AG09309 (cell line): ENCODE data around the gene ROR2.
"Not testable (repeated sequence)": the region's sequence is repeated elsewhere in the genome, so short reads cannot be mapped to it uniquely, and the experiment has no call there.

Experiments
- DNase-seq: peaks from one replicate; pipeline ENCODE4 v3.0.0-alpha.2; 2010; ENCODE audit warnings: low read depth
- H3K4me3 ChIP-seq: 2 replicates; pipeline ENCODE4 v1.5.1; 2011; ENCODE audit warnings: mild to moderate bottlenecking, low read depth, low read length, moderate library complexity; ENCODE audit not compliant: control insufficient read depth
- TF ChIP-seq, protein P1 (sequence below): IDR thresholded peaks from 2 replicates; pipeline ENCODE4 v1.5.1; 2011; ENCODE audit warnings: mild to moderate bottlenecking, low read depth, low read length, inconsistent platforms; ENCODE audit not compliant: insufficient read depth, control insufficient read depth; ENCODE audit errors: missing control alignments

Gene ROR2

DNA sequence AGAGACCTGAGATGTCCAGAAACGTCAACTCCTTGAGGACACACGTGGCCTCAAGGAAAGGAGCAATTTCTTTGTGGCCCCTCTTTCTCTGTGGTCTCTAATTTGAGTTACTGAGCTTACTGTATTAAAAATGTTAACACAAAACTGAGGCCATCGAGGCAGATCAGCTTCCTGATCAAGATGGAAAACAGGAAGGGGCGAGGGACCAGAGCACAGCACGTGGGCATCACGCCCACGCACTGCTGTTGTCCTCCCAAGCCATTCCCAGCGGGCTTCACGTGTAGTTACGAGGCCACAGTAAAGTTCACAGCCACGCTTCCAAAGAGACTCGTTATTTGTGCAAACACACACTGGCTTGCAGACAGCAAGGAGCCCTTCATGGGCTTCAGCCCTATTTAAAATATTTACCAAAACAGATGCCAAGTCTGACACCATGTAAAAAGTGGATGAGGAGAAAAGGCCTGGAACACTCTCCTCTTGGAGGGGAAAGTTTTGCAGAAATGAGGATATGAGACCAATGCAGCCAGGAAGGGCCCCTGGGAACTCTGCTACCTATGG is 149.5 kb downstream of the ROR2 start:
- DNase-seq: no peak
- TF ChIP-seq, protein P1, sequence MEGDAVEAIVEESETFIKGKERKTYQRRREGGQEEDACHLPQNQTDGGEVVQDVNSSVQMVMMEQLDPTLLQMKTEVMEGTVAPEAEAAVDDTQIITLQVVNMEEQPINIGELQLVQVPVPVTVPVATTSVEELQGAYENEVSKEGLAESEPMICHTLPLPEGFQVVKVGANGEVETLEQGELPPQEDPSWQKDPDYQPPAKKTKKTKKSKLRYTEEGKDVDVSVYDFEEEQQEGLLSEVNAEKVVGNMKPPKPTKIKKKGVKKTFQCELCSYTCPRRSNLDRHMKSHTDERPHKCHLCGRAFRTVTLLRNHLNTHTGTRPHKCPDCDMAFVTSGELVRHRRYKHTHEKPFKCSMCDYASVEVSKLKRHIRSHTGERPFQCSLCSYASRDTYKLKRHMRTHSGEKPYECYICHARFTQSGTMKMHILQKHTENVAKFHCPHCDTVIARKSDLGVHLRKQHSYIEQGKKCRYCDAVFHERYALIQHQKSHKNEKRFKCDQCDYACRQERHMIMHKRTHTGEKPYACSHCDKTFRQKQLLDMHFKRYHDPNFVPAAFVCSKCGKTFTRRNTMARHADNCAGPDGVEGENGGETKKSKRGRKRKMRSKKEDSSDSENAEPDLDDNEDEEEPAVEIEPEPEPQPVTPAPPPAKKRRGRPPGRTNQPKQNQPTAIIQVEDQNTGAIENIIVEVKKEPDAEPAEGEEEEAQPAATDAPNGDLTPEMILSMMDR: no peak
- no peak overlapping the region for H3K4me3 ChIP-seq

DNA sequence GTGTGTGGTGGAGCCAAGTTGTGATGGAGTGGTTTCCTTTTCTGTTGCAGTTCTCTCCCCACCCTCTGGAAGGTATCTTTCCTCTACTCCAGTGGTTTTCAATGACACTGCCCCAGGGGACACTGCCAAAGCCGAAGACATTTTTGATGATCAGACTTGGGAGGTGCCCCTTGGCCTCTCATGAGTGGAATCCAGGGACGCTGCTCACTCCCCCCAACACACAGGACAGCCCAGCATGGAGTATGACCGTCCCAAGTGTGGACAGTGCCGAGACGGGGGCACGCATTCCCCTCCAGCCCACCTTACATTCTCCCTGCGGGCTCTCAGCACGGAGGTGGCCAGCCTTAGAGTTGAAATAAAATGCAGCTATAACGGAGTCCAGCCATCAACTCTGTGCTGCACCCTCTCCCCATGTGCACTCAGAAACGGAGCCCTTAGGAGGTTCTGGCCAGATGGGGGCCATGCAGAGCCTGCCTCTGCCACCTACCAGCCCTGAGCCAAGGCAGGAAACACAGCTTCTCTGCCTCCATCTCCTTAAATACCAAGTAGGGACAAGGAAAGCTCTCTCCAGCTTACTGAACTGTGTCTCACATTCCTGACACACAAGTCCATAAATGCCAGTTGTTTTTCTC is 150.8 kb downstream of the ROR2 start:
- DNase-seq: no peak
- no peak overlapping the region for H3K4me3 ChIP-seq

DNA sequence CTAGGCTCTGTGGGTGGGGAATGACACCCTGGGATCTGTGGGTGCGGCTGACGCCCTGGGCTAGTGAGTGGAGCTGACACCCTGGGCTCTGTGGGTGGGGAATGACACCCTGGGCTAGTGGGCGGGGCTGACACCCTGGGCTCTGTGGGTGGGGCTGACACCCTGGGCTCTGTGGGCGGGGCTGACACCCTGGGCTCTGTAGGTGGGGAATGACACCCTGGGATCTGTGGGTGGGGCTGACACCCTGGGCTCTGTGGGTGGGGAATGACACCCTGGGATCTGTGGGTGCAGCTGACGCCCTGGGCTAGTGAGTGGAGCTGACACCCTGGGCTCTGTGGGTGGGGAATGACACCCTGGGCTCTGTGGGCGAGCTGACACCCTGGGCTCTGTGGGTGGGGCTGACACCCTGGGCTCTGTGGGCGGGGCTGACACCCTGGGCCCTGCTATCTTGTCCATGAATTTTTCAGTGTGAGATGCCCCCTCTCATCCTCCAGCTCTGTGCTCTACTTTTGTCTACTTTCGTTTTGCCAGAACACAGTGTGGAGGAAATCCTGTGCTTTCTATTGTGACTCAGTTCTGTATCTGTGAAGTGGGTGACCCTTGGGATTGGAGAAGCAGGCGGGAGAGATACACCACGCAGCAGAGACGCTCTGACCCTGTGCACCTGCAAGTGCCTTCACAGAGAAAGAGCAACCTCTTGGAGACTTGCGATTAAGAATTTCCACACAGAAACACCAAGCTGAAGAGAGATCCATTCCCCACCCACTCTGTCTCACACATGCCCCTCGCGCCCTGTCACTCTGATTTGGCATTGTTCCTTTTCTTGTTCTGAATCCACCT is 151.5 kb downstream of the ROR2 start:
- H3K4me3 ChIP-seq, DNase-seq: not testable (repeated sequence)

More for the DNA sequence above, 150.8 kb downstream of the ROR2 start:
- TF ChIP-seq, protein P1: no peak

DNA sequence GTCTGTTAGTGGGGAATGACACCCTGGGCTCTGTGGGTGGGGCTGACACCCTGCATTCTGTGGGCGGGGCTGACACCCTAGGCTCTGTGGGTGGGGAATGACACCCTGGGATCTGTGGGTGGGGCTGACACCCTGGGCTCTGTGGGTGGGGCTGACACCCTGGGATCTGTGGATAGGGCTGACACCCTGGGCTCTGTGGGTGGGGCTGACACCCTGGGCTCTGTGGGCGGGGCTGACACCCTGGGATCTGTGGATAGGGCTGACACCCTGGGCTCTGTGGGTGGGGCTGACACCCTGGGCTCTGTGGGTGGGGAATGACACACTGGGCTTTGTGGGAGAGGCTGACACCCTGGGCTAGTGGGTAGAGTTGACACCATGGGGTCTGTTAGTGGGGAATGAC is 152.5 kb downstream of the ROR2 start:
- not testable (repeated sequence) for DNase-seq, H3K4me3 ChIP-seq

DNA sequence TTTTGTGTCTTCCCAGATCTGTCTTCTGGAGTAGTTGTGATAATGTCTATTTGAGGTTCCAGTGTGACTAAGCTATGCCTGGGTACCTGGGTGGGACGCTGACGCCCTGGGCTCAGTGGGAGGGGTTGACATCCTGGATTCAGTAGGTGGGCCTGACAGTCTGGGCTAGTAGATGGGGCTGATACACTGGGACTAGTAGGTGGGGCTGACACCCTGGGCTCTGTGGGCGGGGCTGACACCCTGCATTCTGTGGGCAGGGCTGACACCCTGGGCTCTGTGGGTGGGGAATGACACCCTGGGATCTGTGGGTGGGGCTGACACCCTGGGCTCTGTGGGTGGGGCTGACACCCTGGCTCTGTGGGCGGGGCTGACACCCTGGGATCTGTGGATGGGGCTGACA is 153.5 kb downstream of the ROR2 start:
- H3K4me3 ChIP-seq, DNase-seq: not testable (repeated sequence)

DNA sequence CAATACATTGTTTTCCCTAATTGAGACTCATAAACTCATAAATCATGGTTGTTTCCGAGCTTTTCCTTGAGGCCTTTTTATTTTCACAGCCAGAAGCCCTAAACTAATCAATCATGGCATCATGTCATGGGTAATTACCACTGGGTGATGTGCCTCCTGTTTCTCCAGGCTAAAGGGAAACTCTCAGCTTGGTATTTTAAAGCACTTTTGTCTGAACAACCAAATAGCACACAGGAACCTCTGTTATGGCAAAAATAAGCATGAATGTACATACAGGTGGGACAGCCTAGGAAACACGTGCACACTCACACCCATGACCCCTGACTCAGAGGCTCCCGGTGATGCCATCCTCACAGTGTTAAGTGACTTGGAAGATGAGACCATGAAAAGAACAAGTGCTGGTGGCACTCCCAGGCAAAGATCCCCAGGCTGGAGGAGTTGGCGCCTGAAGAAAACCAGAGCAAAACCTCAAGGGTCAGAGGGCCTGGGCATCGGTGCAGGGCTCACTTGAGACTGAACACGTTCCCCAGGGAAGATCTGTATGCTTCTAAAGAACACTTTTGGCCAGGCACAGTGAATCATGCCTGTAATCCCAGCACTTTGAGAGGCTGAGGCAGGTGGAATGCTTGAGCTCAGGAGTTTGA is 154.3 kb downstream of the ROR2 start:
- no peak for DNase-seq
- TF ChIP-seq, protein P1: no peak
- H3K4me3 ChIP-seq: no peak overlapping the region

DNA sequence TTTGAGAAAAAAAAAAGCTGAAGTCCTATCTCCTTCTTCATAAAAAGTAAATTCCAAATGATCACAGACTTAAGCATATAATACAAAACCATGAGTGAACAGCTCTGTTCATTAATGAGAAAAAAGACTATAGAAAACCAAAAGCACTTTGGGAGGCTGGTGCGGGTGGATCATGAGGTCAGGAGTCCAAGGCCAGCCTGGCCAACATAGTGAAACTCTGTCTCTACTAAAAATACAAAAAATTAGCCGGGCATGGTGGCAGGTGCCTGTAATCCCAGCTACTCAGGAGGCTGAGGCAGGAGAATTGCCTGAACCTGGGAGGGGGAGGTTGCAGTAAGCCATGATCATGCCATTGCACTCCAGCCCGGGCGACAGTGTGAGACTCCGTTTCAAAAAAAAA is 156.7 kb downstream of the ROR2 start:
- DNase-seq, H3K4me3 ChIP-seq: not testable (repeated sequence)

DNA sequence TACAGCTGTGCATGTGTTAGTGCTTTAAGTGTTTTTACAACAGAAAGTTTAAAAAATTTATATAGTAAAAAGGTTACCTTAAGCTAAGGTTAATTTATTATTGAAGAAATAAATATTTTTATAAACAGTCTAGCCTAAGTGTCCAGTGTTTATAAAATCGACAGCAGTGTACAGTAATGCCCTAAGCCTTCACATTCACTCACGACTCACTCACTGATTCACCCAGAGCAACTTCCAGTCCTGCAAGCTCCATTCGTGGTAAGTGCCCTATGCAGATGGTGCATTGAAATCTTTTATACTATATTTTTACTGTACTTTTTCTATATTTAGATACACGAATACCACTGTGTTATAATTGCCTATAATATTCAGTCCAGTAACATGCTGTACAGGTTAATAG is 159.1 kb downstream of the ROR2 start:
- H3K4me3 ChIP-seq: no peak overlapping the region
- DNase-seq: no peak
- TF ChIP-seq, protein P1: no peak
